H9 (cell line): ENCODE measurements around the gene SPATA46. TPM values are rescaled to one million over a fixed set of nuclear protein-coding genes. Genes with fewer than 3 reads are reported as not detected.

Experiments used
- DNase-seq: peaks from one replicate; pipeline ENCODE4 v3.0.0-alpha.2; 2017
- H2AFZ ChIP-seq: one replicate; pipeline ENCODE4 v1.6.1; 2013; ENCODE audit warnings: mild to moderate bottlenecking, low read length, control low read depth, moderate library complexity
- H2AK5ac ChIP-seq: 2 replicates; pipeline ENCODE4 v1.6.1; 2013; ENCODE audit warnings: low read length, control low read depth, mixed read lengths; ENCODE audit not compliant: insufficient read length
- H2BK120ac ChIP-seq: one replicate; pipeline ENCODE4 v1.6.1; 2013; ENCODE audit warnings: low read depth, mild to moderate bottlenecking, low read length, control low read depth, inconsistent platforms; ENCODE audit not compliant: poor library complexity, severe bottlenecking
- H2BK12ac ChIP-seq: 2 replicates; pipeline ENCODE4 v1.6.1; 2013; ENCODE audit warnings: low read length, control low read depth, mixed read lengths, low read depth; ENCODE audit not compliant: insufficient read length
- H2BK15ac ChIP-seq: 2 replicates; pipeline ENCODE4 v1.6.1; 2013; ENCODE audit warnings: low read depth, low read length, control low read depth
- H2BK20ac ChIP-seq: one replicate; pipeline ENCODE4 v1.6.1; 2013; ENCODE audit warnings: low read depth, mild to moderate bottlenecking, low read length, control low read depth, inconsistent platforms; ENCODE audit not compliant: poor library complexity, severe bottlenecking
- H2BK5ac ChIP-seq: 2 replicates; pipeline ENCODE4 v1.6.1; 2013; ENCODE audit warnings: low read length, control low read depth, mixed read lengths; ENCODE audit not compliant: insufficient read length
- H3K14ac ChIP-seq: 2 replicates; pipeline ENCODE4 v1.6.1; 2013; ENCODE audit warnings: low read length, control low read depth; ENCODE audit not compliant: insufficient read depth
- H3K18ac ChIP-seq: 2 replicates; pipeline ENCODE4 v1.6.1; 2013; ENCODE audit warnings: low read depth, mild to moderate bottlenecking, mixed read lengths, low read length, control low read depth; ENCODE audit not compliant: insufficient read length
- H3K23ac ChIP-seq: 2 replicates; pipeline ENCODE4 v1.6.1; 2013; ENCODE audit warnings: low read length, control low read depth, mixed read lengths, low read depth; ENCODE audit not compliant: insufficient read length
- H3K23me2 ChIP-seq: 2 replicates; pipeline ENCODE4 v1.6.1; 2013; ENCODE audit warnings: low read depth, mild to moderate bottlenecking, mixed read lengths, low read length, control low read depth; ENCODE audit not compliant: insufficient read length, poor library complexity, severe bottlenecking
- H3K27ac ChIP-seq: 2 replicates; pipeline ENCODE4 v1.5.1; 2013; ENCODE audit warnings: low read length, control low read depth, mixed read lengths, low read depth; ENCODE audit not compliant: insufficient read length
- H3K27me3 ChIP-seq: 2 replicates; pipeline ENCODE4 v1.6.1; 2013; ENCODE audit warnings: low read length, control low read depth, inconsistent platforms; ENCODE audit not compliant: insufficient read depth
- H3K4ac ChIP-seq: 2 replicates; pipeline ENCODE4 v1.6.1; 2013; ENCODE audit warnings: low read depth, mild to moderate bottlenecking, control low read depth, inconsistent platforms, low read length, moderate library complexity
- H3K4me1 ChIP-seq: 2 replicates; pipeline ENCODE4 v1.6.1; 2013; ENCODE audit warnings: low read length, control low read depth, inconsistent platforms; ENCODE audit not compliant: insufficient read depth
- H3K4me2 ChIP-seq: 2 replicates; pipeline ENCODE4 v1.6.1; 2013; ENCODE audit warnings: low read length, control low read depth, mixed read lengths; ENCODE audit not compliant: insufficient read length, insufficient read depth
- H3K56ac ChIP-seq: 2 replicates; pipeline ENCODE4 v1.6.1; 2013; ENCODE audit warnings: low read depth, mild to moderate bottlenecking, mixed read lengths, low read length, control low read depth; ENCODE audit not compliant: insufficient read length
- H3K79me1 ChIP-seq: 2 replicates; pipeline ENCODE4 v1.6.1; 2013; ENCODE audit warnings: low read depth, mild to moderate bottlenecking, moderate library complexity, low read length, control low read depth, inconsistent platforms; ENCODE audit not compliant: insufficient read depth, poor library complexity, severe bottlenecking
- H3K79me2 ChIP-seq: 2 replicates; pipeline ENCODE4 v1.6.1; 2013; ENCODE audit warnings: low read length, control low read depth, inconsistent platforms; ENCODE audit not compliant: insufficient read depth
- H3K9ac ChIP-seq: 2 replicates; pipeline ENCODE4 v1.6.1; 2013; ENCODE audit warnings: low read length, control low read depth, mixed read lengths; ENCODE audit not compliant: insufficient read length; ENCODE audit errors: extremely low read depth
- H3K9me3 ChIP-seq: one replicate; pipeline ENCODE4 v1.6.1; 2013; ENCODE audit warnings: low read depth, low read length, inconsistent platforms; ENCODE audit not compliant: control insufficient read depth
- H3T11ph ChIP-seq: one replicate; pipeline ENCODE4 v1.6.1; 2013; ENCODE audit warnings: mild to moderate bottlenecking, low read length, control low read depth, inconsistent platforms
- H4K20me1 ChIP-seq: one replicate; pipeline ENCODE4 v1.6.1; 2013; ENCODE audit not compliant: control insufficient read depth, insufficient read length, insufficient read depth
- H4K5ac ChIP-seq: 2 replicates; pipeline ENCODE4 v1.6.1; 2013; ENCODE audit warnings: low read depth, mild to moderate bottlenecking, mixed read lengths, low read length, control low read depth; ENCODE audit not compliant: insufficient read length
- H4K8ac ChIP-seq: replicated peaks from 2 replicates; pipeline ENCODE4 v1.6.1; 2013; ENCODE audit warnings: low read length, control low read depth, mixed read lengths, low read depth; ENCODE audit not compliant: insufficient read length
- H4K91ac ChIP-seq: 2 replicates; pipeline ENCODE4 v1.6.1; 2013; ENCODE audit warnings: low read depth, mild to moderate bottlenecking, moderate library complexity, mixed read lengths, low read length, control low read depth; ENCODE audit not compliant: insufficient read length
- H3K27ac Mint-ChIP-seq, 3 experiments: 2 replicates in 2 of 3; 3 replicates in 1 of 3; pipeline ENCODE4 v1.8.0; 2020 to 2021; ENCODE audit warnings: mixed read lengths in 3 of 3, mild to moderate bottlenecking in 1 of 3, moderate library complexity in 1 of 3
- H3K27me3 Mint-ChIP-seq: 2 replicates; pipeline ENCODE4 v1.8.0; 2021; ENCODE audit warnings: low read depth, mild to moderate bottlenecking, moderate library complexity, mixed read lengths
- H3K36me3 Mint-ChIP-seq, 3 experiments: 2 replicates in 2 of 3; 3 replicates in 1 of 3; pipeline ENCODE4 v1.8.0; 2020 to 2021; ENCODE audit warnings: low read depth in 3 of 3, mixed read lengths in 3 of 3; ENCODE audit not compliant: insufficient read depth in 1 of 3
- H3K4me1 Mint-ChIP-seq, 2 experiments: 2 replicates each; pipeline ENCODE4 v1.8.0; 2020; ENCODE audit warnings: mixed read lengths in 2 of 2
- H3K4me3 Mint-ChIP-seq, 2 experiments: 2 replicates in 1 of 2; 3 replicates in 1 of 2; pipeline ENCODE4 v1.8.0; 2020 to 2021; ENCODE audit warnings: mild to moderate bottlenecking in 2 of 2, mixed read lengths in 2 of 2, moderate library complexity in 1 of 2
- H3K9me3 Mint-ChIP-seq, 2 experiments: 2 replicates in 1 of 2; 3 replicates in 1 of 2; pipeline ENCODE4 v1.8.0; 2020; ENCODE audit warnings: mild to moderate bottlenecking in 2 of 2, mixed read lengths in 2 of 2, moderate library complexity in 1 of 2
- WGBS: extraction: QIAGEN DNeasy Blood & Tissue Kit; methylation state at CpG from one replicate; pipeline ENCODE4 v1.1.7; 2013; ENCODE audit warnings: missing lambda C conversion rate, low lambda C conversion rate, mixed read lengths; ENCODE audit not compliant: insufficient read length; ENCODE audit errors: extremely low coverage; 5-methylcytosine and 5-hydroxymethylcytosine counted together
- total RNA-seq: library from RNA; stranded (reverse); gene quantifications from 2 replicates; pipeline ENCODE4 v1.2.1, GENCODE V29; 2021
- TF ChIP-seq, protein P1 (sequence below): fragments of 200-600 bp; sonication (generic); conservative IDR thresholded peaks from 3 replicates; pipeline ENCODE4 v1.8.0; 2021; ENCODE audit warnings: antibody characterized with exemption, mild to moderate bottlenecking

Gene SPATA46
- total RNA-seq, 1 experiment from 2014 or later, result not detected

DNA sequence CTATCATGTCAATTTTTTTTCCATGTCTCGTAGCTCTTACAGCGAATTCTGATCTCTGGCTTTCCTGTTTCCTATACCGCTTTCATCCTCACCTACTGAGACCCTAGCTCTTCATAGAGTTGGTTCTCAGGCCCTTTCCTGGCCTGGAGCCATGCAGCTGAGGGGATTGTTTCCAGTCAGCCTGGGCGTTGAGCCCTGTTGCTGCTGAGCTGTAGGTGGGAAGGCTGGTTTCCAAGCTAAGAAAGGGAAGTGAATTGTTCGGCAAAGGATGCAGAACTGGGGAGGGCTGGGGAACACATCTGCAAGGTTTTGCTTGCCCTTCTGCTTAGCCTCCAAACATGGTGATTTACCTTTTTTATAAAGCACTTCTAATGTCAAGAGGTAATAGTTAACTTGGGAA is 41.5 kb downstream of the SPATA46 start:
- Histone ChIP-seq H3K27me3 (no peaks in the 10 kb centered on the region), H2AFZ (no peak overlapping the region), H2BK120ac (no peak overlapping the region), H3K14ac (no peak overlapping the region), H3K79me2 (no peaks in the 10 kb centered on the region), H3T11ph (no peak overlapping the region), H3K23me2 (no peaks in the 10 kb centered on the region), H3K4ac (no peak overlapping the region), H3K9ac (no peak overlapping the region), H2BK12ac (no peak overlapping the region), H3K4me1 (peaks cover 4% of the 10 kb centered on the region; the same call in 1 of the 2 replicates), H3K56ac (no peak overlapping the region), H2BK5ac (no peak overlapping the region), H4K20me1 (no peaks in the 10 kb centered on the region), H3K27ac (no peak overlapping the region), H3K4me2 (no peak overlapping the region), H4K5ac (no peak overlapping the region), H3K18ac (no peak overlapping the region), H2AK5ac (no peak overlapping the region), H3K79me1 (no peaks in the 10 kb centered on the region), H4K8ac (no peak overlapping the region), H2BK15ac (no peak overlapping the region), H3K23ac (no peak overlapping the region), H2BK20ac (no peak overlapping the region), H3K9me3 (no peaks in the 10 kb centered on the region), H4K91ac (no peak overlapping the region)
- TF ChIP-seq, protein P1, sequence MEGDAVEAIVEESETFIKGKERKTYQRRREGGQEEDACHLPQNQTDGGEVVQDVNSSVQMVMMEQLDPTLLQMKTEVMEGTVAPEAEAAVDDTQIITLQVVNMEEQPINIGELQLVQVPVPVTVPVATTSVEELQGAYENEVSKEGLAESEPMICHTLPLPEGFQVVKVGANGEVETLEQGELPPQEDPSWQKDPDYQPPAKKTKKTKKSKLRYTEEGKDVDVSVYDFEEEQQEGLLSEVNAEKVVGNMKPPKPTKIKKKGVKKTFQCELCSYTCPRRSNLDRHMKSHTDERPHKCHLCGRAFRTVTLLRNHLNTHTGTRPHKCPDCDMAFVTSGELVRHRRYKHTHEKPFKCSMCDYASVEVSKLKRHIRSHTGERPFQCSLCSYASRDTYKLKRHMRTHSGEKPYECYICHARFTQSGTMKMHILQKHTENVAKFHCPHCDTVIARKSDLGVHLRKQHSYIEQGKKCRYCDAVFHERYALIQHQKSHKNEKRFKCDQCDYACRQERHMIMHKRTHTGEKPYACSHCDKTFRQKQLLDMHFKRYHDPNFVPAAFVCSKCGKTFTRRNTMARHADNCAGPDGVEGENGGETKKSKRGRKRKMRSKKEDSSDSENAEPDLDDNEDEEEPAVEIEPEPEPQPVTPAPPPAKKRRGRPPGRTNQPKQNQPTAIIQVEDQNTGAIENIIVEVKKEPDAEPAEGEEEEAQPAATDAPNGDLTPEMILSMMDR, result no peak
- H3K27me3 Mint-ChIP-seq, result no peaks in the 10 kb centered on the region; the same call in 1 of the 2 replicates
- whole genome bisulfite sequencing, result no CpG with 5 or more reads among the region's 5 CpGs
- DNase-seq, result no peak
- H3K4me3 Mint-ChIP-seq, result no peak overlapping the region
- no peaks in the 10 kb centered on the region; a peak in 1 of 5 replicates for H3K9me3 Mint-ChIP-seq
- H3K27ac Mint-ChIP-seq, result no peak overlapping the region; a peak in 1 of 7 replicates
- H3K36me3 Mint-ChIP-seq, result no peaks in the 10 kb centered on the region; a peak in 1 of 7 replicates
- H3K4me1 Mint-ChIP-seq, result peaks cover 13 to 14% of the 10 kb centered on the region in 2 experiments
